ENCODE results near the gene ACSL3.

GRCh38 chr2:222941510-222942032 is 80.7 kb downstream of the ACSL3 start:
- no peak for TF ChIP-seq CTCF (IDR thresholded peaks at IDR 0.05)
- no peak for TF ChIP-seq REST (IDR thresholded peaks at IDR 0.05; ENCODE audit: insufficient read depth in 1 of 2, low read depth in 2 of 2, low read length in 1 of 2)
- no peak for TF ChIP-seq SIN3A (IDR thresholded peaks at IDR 0.05; ENCODE audit: borderline replicate concordance, insufficient read depth, low read depth, low read length)

Data from Panc1 (cell line).